ENCODE results near the gene MPC1.
"Not testable (repeated sequence)": the region's sequence is repeated elsewhere in the genome, so short reads cannot be mapped to it uniquely, and the experiment has no call there.

The MPC1 gene

GRCh38 chr6:166379103-166379586 is 3.6 kb downstream of the MPC1 start:
- no peak for DNase-seq

GRCh38 chr6:166377721-166378120 is 5.0 kb downstream of the MPC1 start:
- DNase-seq, result no peak

DNA sequence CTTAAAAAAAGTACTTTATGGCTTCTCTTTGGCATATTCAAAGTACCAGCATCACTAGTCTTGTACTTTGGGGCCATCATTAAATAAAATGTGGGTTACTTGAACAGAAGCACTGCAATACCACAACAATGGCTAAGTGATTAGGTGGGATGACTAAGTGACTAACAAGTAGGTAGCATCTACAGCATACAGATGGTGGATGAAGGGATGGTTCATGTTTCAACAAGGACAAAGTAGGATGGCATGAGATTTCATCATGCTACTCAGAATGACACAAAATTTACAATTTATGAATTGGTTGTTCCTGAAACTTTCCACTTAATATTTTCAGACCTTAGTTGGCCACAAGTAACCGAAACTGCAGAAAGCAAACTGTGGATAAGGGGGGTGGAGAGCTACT is 7.7 kb downstream of the MPC1 start:
- no peak for DNase-seq

- DNase-seq, result no peak
Observed at GRCh38 chr6:166370489-166370888, 12.3 kb downstream of the MPC1 start.

DNA sequence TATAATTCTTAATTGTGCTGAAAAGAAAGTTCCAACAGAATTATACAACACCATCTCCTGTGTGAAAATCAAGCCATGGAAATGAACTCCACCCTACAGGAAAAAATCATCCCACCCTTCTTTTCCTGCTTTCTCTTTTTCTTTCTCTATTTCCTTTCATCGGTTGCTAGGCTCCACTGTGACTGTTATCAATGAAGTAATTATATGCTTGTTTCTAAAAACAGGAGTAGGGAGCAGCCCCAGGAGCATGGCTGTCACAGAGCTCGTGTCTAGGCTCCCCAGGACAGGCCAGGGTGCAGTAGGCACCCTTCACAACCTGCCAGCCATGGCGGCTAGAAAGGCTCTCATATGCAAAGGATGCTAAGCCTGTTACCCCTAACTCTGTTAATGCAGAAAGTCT is 13.0 kb downstream of the MPC1 start:
- no peak for DNase-seq

DNA sequence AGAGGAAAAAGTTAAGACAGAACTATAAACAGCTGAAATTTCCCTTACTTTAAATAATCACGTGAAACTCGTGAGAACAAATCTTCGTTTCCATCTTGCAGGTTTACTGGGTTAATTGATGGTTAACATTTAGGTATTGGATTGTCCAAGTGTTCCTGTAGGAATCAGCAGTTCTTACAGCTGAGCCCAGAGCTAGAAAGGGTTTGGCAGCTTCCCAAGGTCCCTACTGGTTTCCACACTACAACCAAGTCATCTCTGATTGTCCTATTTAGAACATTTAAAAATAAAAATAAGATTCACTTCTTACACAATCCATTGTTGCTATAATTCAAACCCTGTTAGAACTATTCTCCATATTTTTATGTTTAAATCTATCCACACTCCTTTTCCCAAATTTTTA is 15.8 kb downstream of the MPC1 start:
- no peak for DNase-seq

- no peak for DNase-seq
Observed at GRCh38 chr6:166365806-166366205, 16.9 kb downstream of the MPC1 start.

GRCh38 chr6:166365221-166365620 is 17.5 kb downstream of the MPC1 start:
- DNase-seq, result no peak

DNA sequence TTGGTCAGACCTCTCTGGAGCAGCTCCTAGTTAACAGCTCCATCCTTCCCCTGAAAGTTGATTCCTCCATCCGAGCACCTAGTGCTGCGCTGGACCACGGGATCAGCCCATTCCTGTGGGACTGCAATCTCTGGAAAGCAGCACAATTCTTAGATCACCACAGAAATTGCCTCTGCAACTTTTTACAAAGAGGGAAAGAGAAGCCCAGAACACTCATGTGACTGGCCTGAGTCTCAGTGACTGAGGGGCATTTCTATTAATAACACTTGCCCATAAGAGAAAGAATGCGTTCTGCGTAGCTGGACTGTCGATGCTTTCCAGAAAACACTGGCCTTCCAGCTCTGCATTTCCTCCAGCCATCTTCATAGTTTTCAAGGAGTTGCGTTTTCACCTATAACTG is 18.3 kb downstream of the MPC1 start:
- DNase-seq, result no peak

GRCh38 chr6:166362427-166362826 is 20.3 kb downstream of the MPC1 start:
- DNase-seq, result not testable (repeated sequence)

DNA sequence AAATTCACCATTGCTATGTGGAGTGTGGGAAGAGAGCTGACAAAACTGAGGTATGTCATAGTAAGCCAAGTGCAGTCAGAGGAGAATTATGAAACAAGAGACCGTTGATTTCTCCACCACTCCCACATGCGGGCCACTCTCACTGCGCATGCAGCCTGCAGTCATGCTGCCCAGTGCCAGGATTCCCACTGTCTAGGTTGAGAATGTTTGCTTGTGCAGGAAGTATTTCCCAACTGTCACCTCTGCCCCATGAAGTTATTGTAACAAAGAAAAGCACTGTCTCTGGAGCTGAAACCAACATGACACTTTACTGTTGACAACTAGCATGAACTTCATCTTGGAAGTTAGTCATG is 21.7 kb downstream of the MPC1 start:
- DNase-seq, result no peak

GRCh38 chr6:166360243-166361076 is 22.3 kb downstream of the MPC1 start:
- DNase-seq, result no peak

DNA sequence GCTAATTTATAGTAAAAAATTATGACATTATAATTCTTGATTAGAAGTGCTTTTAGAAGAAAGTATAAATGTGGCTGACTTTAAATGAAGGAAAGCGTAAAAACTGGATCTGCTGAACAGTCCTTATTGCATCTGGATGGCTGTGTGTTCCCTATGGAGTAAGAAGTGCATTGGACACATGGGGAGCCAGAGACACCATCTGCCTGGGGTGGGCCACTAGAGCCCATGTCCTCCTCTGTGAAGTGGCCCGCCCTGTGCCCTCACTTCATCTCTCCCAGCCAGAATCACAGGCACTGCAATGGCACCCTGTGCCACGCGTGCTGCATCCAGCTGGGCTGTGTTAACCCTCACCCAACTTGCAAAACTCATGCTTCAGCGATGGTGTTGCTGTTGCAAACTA is 27.2 kb downstream of the MPC1 start:
- DNase-seq, result no peak

DNA sequence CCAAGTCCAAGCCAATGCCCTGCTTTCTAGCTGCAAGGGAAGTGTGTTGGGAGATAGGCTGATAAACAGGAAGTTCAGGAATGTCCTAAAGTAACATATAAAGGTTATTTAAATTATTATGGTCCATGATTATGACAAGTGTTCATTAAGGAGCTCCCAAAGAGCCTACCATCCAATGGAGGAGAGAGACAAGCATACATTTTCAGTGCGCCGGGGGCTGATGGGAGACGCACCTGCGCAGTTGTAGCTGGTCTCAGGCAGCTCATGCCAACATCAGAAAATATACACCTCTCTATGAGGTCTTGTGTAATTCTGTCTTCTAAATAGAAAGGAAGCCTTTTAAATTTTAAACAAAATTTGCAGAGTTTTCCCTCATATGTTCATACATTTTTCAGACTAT is 27.8 kb downstream of the MPC1 start:
- no peak for DNase-seq

- no peak for DNase-seq
Observed at GRCh38 chr6:166354143-166354542, 28.6 kb downstream of the MPC1 start.

- no peak for DNase-seq
Observed at GRCh38 chr6:166353507-166353906, 29.2 kb downstream of the MPC1 start.

- DNase-seq, result no peak
Observed at GRCh38 chr6:166352923-166353322, 29.8 kb downstream of the MPC1 start.

DNA sequence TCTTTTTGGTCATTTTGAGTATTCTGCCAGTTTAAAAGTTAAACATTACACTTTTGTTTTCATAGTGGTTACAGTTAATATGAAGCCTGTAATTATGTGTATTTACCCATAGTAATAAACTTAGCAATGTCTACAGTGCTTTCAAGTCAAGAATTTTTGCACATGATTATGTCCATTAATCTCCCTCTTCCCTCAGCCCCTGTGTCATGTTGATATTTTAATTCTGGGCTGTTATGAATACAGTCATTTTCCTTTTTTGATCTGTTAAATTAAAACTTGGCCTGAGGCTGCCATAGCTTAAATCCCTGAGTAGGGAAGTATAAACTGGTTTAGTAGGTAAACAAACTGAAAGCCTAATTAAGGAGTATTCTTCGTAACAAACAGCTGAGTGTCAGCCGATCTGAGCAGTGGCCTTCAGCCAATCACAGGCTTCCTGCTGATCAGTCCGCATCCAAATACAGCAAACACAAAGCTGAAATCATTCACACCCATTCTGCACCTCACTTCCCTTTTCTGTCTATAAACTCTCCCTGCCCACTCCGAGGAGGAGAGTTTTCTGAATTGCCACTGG is 30.9 kb downstream of the MPC1 start:
- peak; percentile 15 to 36 for DNase-seq

GRCh38 chr6:166348305-166348949 is 34.3 kb downstream of the MPC1 start:
- DNase-seq, result no peak

- no peak for DNase-seq
Observed at GRCh38 chr6:166346965-166347364, 35.8 kb downstream of the MPC1 start.

DNA sequence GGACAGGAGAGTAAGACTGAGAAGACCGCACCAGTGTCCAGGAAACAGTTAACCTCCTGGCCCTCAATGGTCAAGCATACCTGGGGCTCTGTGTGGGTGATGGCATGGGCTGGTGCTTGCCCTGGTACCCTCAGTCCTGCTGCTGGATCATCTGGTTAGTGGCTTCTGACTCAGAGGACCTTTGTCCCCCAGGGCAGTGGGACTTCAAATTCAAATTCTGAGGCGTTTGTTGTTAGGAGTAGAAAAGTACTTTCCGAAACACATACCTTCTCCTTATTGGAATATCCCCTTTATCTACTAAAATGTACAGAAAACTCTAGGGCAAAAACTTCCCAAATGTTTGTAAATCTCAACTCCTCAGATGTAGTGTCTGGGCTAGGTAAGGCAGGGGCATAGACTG is 36.3 kb downstream of the MPC1 start:
- DNase-seq, result no peak

DNA sequence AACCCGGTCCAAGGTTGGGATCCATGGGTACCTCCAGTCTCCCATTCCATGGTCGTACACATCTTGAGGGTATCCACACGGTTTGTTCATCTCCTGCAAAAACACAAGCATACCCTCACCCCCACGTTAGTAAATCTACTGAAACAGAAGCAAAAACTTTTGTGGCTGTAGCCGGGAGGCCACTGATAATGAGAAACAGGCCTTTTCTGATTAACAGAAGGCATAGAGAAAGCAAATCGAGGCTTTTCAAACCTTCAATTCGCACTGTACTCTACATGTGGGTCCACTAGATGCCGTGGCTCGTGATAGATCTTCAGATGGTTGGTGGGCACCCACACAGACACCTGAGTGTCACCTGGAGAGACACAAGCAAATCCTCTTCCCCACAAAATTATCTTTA is 37.1 kb downstream of the MPC1 start:
- not testable (repeated sequence) for DNase-seq

- not testable (repeated sequence) for DNase-seq
Observed at GRCh38 chr6:166344921-166345320, 37.8 kb downstream of the MPC1 start.

DNA sequence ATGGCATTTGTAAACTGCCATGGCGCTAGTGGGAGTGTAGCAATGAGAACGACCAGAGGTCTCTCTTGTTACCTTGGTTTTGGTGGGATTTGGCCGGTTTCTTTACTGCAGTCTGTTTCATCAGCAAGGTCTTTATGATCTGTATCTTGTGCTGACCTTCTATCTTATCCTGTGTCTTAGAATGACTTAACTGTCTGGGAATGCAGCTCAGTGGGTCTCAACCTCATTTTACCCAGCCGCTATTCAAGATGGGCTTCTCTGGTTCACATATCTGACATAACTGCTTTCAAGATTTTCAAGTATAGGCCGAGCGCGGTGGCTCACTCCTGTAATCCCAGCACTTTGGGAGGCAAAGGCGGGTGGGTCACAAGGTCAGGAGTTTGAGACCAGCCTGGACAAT is 38.5 kb downstream of the MPC1 start:
- no peak for DNase-seq

Measured in CD4-positive, alpha-beta T cell treated with Interferon alpha-2 for 1 hour (primary cell).